HepG2 (cell line): Measurements from ENCODE around the gene SYDE1. TPM values are rescaled to one million over a fixed set of nuclear protein-coding genes. Genes with fewer than 3 reads are reported as not detected.

Source experiments
- ADNP ChIP-seq: sonication (generic); formaldehyde crosslinking; IDR thresholded peaks from 2 replicates; pipeline ENCODE4 v1.4.0; 2020; ENCODE audit warnings: missing genetic modification reagents
- BHLHE40 ChIP-seq: IDR thresholded peaks from 2 replicates; pipeline ENCODE4 v1.6.1; 2011; ENCODE audit warnings: low read length, improper control_type of control experiment
- DNMT1 ChIP-seq: sonication (generic); formaldehyde crosslinking; IDR thresholded peaks from 2 replicates; pipeline ENCODE4 v1.5.1; 2020; ENCODE audit warnings: mild to moderate bottlenecking, missing genetic modification reagents
- DNMT3B ChIP-seq: conservative IDR thresholded peaks from 2 replicates; pipeline ENCODE4 v1.6.1; 2016; ENCODE audit warnings: missing biosample characterization, control low read depth
- GABPB1 ChIP-seq: IDR thresholded peaks from 2 replicates; pipeline ENCODE4 v1.6.1; 2016; ENCODE audit warnings: mild to moderate bottlenecking, missing genetic modification reagents, moderate library complexity, missing compliant biosample characterization
- GPN1 ChIP-seq: sonication (generic); formaldehyde crosslinking; IDR thresholded peaks from 2 replicates; pipeline ENCODE4 v1.5.1; 2020; ENCODE audit warnings: missing genetic modification reagents, borderline replicate concordance
- HNRNPUL1 ChIP-seq: fragments of 200-400 bp; formaldehyde crosslinking; IDR thresholded peaks from 2 replicates; pipeline ENCODE4 v1.6.1; 2017; ENCODE audit warnings: low read depth, mild to moderate bottlenecking, low read length, moderate library complexity
- MEF2D ChIP-seq: sonication (generic); formaldehyde crosslinking; IDR thresholded peaks from 2 replicates; pipeline ENCODE4 v1.5.1; 2020; ENCODE audit warnings: mild to moderate bottlenecking, missing genetic modification reagents
- PHF8 ChIP-seq: sonication (generic); formaldehyde crosslinking; IDR thresholded peaks from 2 replicates; pipeline ENCODE4 v1.5.0; 2020; ENCODE audit warnings: missing genetic modification reagents
- SAP130 ChIP-seq: IDR thresholded peaks from 2 replicates; pipeline ENCODE4 v1.6.1; 2016; ENCODE audit warnings: low read depth
- SNAPC2 ChIP-seq: sonication (generic); formaldehyde crosslinking; IDR thresholded peaks from 2 replicates; pipeline ENCODE4 v1.8.1; 2022; ENCODE audit warnings: mild to moderate bottlenecking, missing genetic modification reagents
- SOX6 ChIP-seq, 2 experiments: fragments of 450-650 bp in 1 of 2; sonication (generic) in 1 of 2; formaldehyde crosslinking in 1 of 2; IDR thresholded peaks; 2 replicates each; pipeline versions ENCODE4 v1.4.0 to v1.6.1; 2017 to 2020; ENCODE audit warnings: antibody characterized with exemption in 1 of 2, mild to moderate bottlenecking in 1 of 2, missing genetic modification reagents in 1 of 2
- TBL1XR1 ChIP-seq: fragments of 150-350 bp; IDR thresholded peaks from 2 replicates; pipeline ENCODE4 v1.6.1; 2014; ENCODE audit warnings: borderline replicate concordance, low read length; ENCODE audit not compliant: partially characterized antibody
- ZFX ChIP-seq: sonication (generic); formaldehyde crosslinking; IDR thresholded peaks from 2 replicates; pipeline ENCODE4 v1.4.0; 2020; ENCODE audit warnings: mild to moderate bottlenecking, low read depth, missing genetic modification reagents, moderate library complexity
- ZMAT3 ChIP-seq: sonication (generic); formaldehyde crosslinking; conservative IDR thresholded peaks from 2 replicates; pipeline ENCODE4 v1.7.0; 2021; ENCODE audit warnings: missing genetic modification reagents
- polyA plus RNA-seq, 8 experiments: library from polyadenylated mRNA; depleted of rRNA in 3 of 8; stranded (reverse) in 7 of 8; unstranded in 1 of 8; fragments of >200 nt; fragmentation: Illumina TruSeq in 4 of 8; extraction: Trizol in 4 of 8; gene quantifications; 2 replicates each; pipeline versions ENCODE4 v1.2.1 to v1.2.3, GENCODE V29; 2011 to 2016; ENCODE audit warnings: low read depth in 4 of 8, missing spikeins in 1 of 8, mixed read lengths in 1 of 8; ENCODE audit not compliant: insufficient read depth in 1 of 8
- total RNA-seq, 5 experiments: library from RNA; depleted of rRNA; stranded (reverse); fragments of >200 nt; fragmentation: Illumina TruSeq; extraction: Trizol; gene quantifications; 2 replicates each; pipeline ENCODE4 v1.2.3, GENCODE V29; 2016; ENCODE audit warnings: low read depth in 1 of 5
- TF ChIP-seq, protein P1 (sequence below): fragments of 450-650 bp; IDR thresholded peaks from 2 replicates; pipeline ENCODE4 v1.6.1; 2016
- TF ChIP-seq, protein P2 (sequence below): sonication (generic); formaldehyde crosslinking; IDR thresholded peaks from 2 replicates; pipeline ENCODE4 v1.4.0; 2020; ENCODE audit warnings: missing genetic modification reagents, mild to moderate bottlenecking, borderline replicate concordance
- TF ChIP-seq, protein P3 (sequence below): IDR thresholded peaks from 2 replicates; pipeline ENCODE4 v1.6.1; 2012; ENCODE audit warnings: low read depth, low read length, improper control_type of control experiment
- TF ChIP-seq, protein P4 (sequence below): IDR thresholded peaks from 2 replicates; pipeline ENCODE4 v1.6.1; 2012; ENCODE audit warnings: inconsistent platforms
- TF ChIP-seq, protein P5 (sequence below): sonication (generic); formaldehyde crosslinking; IDR thresholded peaks from 2 replicates; pipeline ENCODE4 v1.5.0; 2020; ENCODE audit warnings: missing genetic modification reagents, mild to moderate bottlenecking, borderline replicate concordance

Gene SYDE1
- total and polyA plus RNA-seq, 2 of the 13 experiments (the other 11 are each of a cell fraction or from before 2014, with no cell fraction given): 4.3 to 13.6 TPM

DNA sequence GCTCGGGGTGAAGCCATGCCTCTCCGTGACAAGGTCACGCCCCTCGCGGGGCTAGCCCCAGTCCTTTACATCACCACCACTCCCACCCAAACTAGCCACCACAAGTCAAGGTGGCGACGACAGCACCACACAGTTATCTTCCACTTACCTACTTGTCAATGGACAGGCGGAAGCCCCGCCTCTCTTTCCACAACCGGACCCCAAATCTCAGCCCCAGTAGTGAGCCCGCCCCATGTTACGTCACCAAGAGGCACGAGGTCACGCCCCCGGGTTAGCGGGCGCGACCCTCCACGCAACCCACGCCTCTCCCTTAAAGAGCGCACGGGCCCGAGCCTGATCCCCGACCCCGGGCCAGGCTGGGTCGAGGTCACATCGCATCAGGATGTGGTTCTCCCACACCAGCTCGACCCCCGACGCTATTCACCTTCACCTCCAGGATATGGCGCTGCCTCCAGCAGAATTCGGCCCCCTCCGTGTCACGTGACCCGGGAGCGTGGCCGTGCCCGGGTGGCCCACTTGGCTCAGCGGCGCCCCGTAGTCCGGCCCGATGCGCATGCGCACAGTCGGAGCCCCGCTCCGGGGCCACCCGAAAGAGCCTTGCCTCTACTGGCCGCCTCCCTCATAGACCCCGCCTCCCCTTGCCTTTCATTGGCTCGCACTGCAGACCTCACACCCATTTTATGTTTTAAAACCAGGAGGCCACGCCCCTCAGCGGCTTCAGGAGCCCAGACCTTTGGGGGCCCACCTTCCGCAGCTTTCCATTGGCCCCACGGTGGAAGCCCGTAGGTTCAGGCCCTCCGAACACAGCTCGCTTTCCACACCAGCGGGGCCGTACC lies 18.2 kb downstream of the SYDE1 start (continued):
- TF ChIP-seq, protein P1, sequence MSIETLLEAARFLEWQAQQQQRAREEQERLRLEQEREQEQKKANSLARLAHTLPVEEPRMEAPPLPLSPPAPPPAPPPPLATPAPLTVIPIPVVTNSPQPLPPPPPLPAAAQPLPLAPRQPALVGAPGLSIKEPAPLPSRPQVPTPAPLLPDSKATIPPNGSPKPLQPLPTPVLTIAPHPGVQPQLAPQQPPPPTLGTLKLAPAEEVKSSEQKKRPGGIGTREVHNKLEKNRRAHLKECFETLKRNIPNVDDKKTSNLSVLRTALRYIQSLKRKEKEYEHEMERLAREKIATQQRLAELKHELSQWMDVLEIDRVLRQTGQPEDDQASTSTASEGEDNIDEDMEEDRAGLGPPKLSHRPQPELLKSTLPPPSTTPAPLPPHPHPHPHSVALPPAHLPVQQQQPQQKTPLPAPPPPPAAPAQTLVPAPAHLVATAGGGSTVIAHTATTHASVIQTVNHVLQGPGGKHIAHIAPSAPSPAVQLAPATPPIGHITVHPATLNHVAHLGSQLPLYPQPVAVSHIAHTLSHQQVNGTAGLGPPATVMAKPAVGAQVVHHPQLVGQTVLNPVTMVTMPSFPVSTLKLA: peak; percentile 71
- TF ChIP-seq ADNP (CRISPR knock-in tag): no peak
- TF ChIP-seq HNRNPUL1: no peak
- TF ChIP-seq ZMAT3 (CRISPR knock-in tag): peak; percentile 24; the same call in 1 of the 2 replicates
- peak; percentile 81 for TF ChIP-seq PHF8 (CRISPR knock-in tag)
- peak; percentile 77 for TF ChIP-seq SAP130 (CRISPR knock-in tag)
- no peak for TF ChIP-seq DNMT3B (CRISPR knock-in tag)
- TF ChIP-seq, protein P2, sequence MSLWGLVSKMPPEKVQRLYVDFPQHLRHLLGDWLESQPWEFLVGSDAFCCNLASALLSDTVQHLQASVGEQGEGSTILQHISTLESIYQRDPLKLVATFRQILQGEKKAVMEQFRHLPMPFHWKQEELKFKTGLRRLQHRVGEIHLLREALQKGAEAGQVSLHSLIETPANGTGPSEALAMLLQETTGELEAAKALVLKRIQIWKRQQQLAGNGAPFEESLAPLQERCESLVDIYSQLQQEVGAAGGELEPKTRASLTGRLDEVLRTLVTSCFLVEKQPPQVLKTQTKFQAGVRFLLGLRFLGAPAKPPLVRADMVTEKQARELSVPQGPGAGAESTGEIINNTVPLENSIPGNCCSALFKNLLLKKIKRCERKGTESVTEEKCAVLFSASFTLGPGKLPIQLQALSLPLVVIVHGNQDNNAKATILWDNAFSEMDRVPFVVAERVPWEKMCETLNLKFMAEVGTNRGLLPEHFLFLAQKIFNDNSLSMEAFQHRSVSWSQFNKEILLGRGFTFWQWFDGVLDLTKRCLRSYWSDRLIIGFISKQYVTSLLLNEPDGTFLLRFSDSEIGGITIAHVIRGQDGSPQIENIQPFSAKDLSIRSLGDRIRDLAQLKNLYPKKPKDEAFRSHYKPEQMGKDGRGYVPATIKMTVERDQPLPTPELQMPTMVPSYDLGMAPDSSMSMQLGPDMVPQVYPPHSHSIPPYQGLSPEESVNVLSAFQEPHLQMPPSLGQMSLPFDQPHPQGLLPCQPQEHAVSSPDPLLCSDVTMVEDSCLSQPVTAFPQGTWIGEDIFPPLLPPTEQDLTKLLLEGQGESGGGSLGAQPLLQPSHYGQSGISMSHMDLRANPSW (CRISPR knock-in tag): peak; percentile 91; the same call in 1 of the 2 replicates
- peak; percentile 97 for TF ChIP-seq BHLHE40
- TF ChIP-seq MEF2D (CRISPR knock-in tag): peak; percentile 45; the same call in 1 of the 2 replicates
- TF ChIP-seq, protein P3, sequence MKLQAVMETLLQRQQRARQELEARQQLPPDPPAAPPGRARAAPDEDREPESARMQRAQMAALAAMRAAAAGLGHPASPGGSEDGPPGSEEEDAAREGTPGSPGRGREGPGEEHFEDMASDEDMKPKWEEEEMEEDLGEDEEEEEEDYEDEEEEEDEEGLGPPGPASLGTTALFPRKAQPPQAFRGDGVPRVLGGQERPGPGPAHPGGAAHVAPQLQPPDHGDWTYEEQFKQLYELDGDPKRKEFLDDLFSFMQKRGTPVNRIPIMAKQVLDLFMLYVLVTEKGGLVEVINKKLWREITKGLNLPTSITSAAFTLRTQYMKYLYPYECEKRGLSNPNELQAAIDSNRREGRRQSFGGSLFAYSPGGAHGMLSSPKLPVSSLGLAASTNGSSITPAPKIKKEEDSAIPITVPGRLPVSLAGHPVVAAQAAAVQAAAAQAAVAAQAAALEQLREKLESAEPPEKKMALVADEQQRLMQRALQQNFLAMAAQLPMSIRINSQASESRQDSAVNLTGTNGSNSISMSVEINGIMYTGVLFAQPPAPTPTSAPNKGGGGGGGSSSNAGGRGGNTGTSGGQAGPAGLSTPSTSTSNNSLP: 0 out of 2 replicates have a peak, but pooled peaks have one; percentile 4
- TF ChIP-seq, protein P4, sequence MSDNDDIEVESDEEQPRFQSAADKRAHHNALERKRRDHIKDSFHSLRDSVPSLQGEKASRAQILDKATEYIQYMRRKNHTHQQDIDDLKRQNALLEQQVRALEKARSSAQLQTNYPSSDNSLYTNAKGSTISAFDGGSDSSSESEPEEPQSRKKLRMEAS: peak; percentile 84; the same call in 1 of the 2 replicates
- TF ChIP-seq SOX6 (IDR thresholded peaks at IDR 0.05): no peak
- TF ChIP-seq SOX6 (CRISPR knock-in tag; IDR thresholded peaks at IDR 0.05): peak; percentile 76
- peak; percentile 25 for TF ChIP-seq TBL1XR1
- TF ChIP-seq SNAPC2 (CRISPR knock-in tag): 0 out of 2 replicates have a peak, but pooled peaks have one; percentile 27
- TF ChIP-seq ZFX (CRISPR knock-in tag): peak; percentile 66
- TF ChIP-seq GPN1: no peak; the same call in 1 of the 2 replicates
- TF ChIP-seq DNMT1: peak; percentile 46; the same call in 1 of the 2 replicates
- TF ChIP-seq GABPB1 (CRISPR knock-in tag): peak; percentile 76; the same call in 1 of the 2 replicates
- TF ChIP-seq, protein P5, sequence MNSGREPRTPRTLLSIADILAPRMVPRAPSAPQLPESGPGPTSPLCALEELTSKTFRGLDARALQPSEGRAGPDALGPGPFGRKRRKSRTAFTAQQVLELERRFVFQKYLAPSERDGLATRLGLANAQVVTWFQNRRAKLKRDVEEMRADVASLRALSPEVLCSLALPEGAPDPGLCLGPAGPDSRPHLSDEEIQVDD (CRISPR knock-in tag): no peak
